ENCODE measurements around the gene SHANK1. TPM values are rescaled to one million over a fixed set of nuclear protein-coding genes. Genes with fewer than 3 reads are reported as not detected.

The SHANK1 gene
- total RNA-seq, 4 donors from 2014 or later, result 0.06 TPM; not detected in 3

GRCh38 chr19:50679177-50680125 lies 40.2 kb downstream of the SHANK1 start:
- no peak for DNase-seq
- Histone ChIP-seq H3K36me3 (no peaks in the 10 kb centered on the region), H3K4me3 (no peak overlapping the region), H3K27ac (no peak overlapping the region), H3K4me1 (peaks cover 0 to 5% (median 0%) of the 10 kb centered on the region in 3 donors), H3K27me3 (peaks cover 0 to 78% (median 0%) of the 10 kb centered on the region in 4 donors), H3K9me3 (no peaks in the 10 kb centered on the region)
- intact Hi-C loops (cut with DNase I), result no loop called here
- TF ChIP-seq POLR2A (IDR thresholded peaks at IDR 0.05), result no peak
- no peak for TF ChIP-seq CTCF (IDR thresholded peaks at IDR 0.05)
- WGBS, 2 donors, result 10 to 17% methylated on average over 18 to 19 of the region's 23 CpGs

DNA sequence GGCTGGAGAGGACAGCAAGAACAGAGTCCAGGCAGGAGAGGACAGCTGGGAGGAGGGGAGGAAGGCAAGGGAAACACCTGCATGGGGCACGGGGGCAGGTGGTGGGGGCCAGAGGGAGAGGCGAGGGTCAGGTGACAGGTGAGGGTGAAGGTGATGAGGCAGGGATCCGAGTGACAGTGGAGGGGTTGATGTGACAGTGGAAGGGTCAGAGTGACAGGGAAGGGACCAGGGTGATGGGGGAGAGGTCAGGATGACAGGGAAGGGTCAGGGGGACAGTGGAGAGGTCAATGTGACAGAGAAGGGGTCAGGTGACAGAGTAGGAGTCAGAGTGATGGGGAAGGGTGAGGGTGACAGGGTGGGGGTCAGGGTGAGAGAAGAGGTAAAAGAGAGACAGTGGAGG lies 41.3 kb downstream of the SHANK1 start:
- Histone ChIP-seq H3K27ac (no peak overlapping the region), H3K4me3 (no peak overlapping the region), H3K9me3 (no peaks in the 10 kb centered on the region), H3K36me3 (no peaks in the 10 kb centered on the region), H3K4me1 (peaks cover 0 to 5% (median 0%) of the 10 kb centered on the region in 3 donors), H3K27me3 (peaks cover 0 to 77% (median 0%) of the 10 kb centered on the region in 4 donors)
- intact Hi-C loops (cut with DNase I), result no loop called here
- TF ChIP-seq CTCF (IDR thresholded peaks at IDR 0.05), result no peak
- TF ChIP-seq POLR2A (IDR thresholded peaks at IDR 0.05), result no peak
- 30 to 52% methylated on average over 3 of the region's 3 CpGs for WGBS, 2 donors
- DNase-seq, result no peak

GRCh38 chr19:50677636-50678035 lies 42.0 kb downstream of the SHANK1 start:
- Histone ChIP-seq H3K4me1 (peaks cover 0 to 5% (median 0%) of the 10 kb centered on the region in 3 donors), H3K9me3 (no peaks in the 10 kb centered on the region), H3K27me3 (peaks cover 0 to 78% (median 0%) of the 10 kb centered on the region in 4 donors), H3K36me3 (no peaks in the 10 kb centered on the region), H3K27ac (no peak overlapping the region), H3K4me3 (no peak overlapping the region)
- no peak for TF ChIP-seq CTCF (IDR thresholded peaks at IDR 0.05)
- TF ChIP-seq POLR2A (IDR thresholded peaks at IDR 0.05), result no peak
- WGBS, 2 donors, result 41 to 56% methylated on average over 4 to 5 of the region's 5 CpGs
- no peak for DNase-seq
- intact Hi-C loops (cut with DNase I), result no loop called here

DNA sequence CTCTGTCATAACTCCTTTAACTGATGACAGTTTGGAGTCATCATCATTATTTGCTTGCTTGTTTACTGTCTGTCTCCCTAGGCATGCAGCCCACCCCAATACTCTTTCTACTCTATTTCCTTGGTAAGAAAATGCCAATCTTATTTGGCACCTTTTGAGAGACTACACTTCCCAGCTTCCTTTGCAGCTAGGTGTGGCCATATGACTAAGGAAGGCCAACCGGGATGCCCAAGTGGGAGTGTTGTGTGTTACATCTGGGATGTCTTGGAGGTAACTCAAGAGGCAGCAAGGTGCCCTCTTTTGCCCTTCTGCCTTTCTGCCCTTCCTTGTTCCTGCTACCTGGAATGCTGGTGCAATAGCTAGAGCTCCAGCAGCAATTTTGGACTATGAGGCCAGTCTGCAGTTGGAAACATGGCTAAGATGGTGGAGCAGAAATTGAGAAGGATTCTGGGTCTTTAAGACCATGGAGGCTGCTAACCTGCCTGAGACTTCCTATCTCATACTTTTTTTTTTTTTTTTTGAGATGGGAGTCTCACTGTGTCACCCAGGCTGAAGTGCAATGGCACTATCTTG lies 42.9 kb downstream of the SHANK1 start:
- WGBS, 2 donors, result 43% methylated on average over 1 of the region's 1 CpG; no CpG with 5 or more reads in 1 of the 2 donors
- intact Hi-C loops (cut with DNase I), result no loop called here
- Histone ChIP-seq H3K27ac (no peak overlapping the region), H3K36me3 (no peaks in the 10 kb centered on the region), H3K4me3 (no peak overlapping the region), H3K4me1 (peaks cover 0 to 5% (median 0%) of the 10 kb centered on the region in 3 donors), H3K27me3 (peaks cover 0 to 80% (median 0%) of the 10 kb centered on the region in 4 donors), H3K9me3 (no peaks in the 10 kb centered on the region)
- TF ChIP-seq POLR2A (IDR thresholded peaks at IDR 0.05), result no peak
- TF ChIP-seq CTCF (IDR thresholded peaks at IDR 0.05), result no peak
- no peak for DNase-seq

DNA sequence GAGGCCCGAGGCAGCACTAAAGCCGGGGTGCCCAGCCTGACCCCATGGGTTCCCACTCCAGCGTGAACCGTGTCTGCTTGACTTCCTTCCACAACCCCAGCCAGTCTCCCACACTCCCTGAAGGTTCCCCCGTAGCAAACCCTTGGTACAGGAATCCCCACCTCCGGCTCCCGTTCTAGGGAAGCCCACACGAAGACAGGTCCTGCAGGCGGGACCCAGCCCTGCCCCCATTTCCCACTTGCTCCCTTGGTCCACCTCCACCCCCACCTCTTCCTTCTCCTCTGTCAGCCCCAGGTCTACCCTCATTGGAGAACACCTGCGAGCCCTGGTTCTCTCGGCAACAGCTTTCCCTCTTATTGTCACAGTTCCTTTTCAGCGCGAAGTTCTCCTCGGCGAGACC lies 46.5 kb downstream of the SHANK1 start:
- no peaks in the 10 kb centered on the region for H3K36me3 ChIP-seq
- H3K4me1 ChIP-seq, result peaks cover 0 to 5% (median 4%) of the 10 kb centered on the region in 3 donors
- intact Hi-C loops (cut with DNase I), result no loop called here
- WGBS, 2 donors, result 21 to 25% methylated on average over 10 to 14 of the region's 15 CpGs
- H3K27ac ChIP-seq, result no peak overlapping the region
- TF ChIP-seq POLR2A (IDR thresholded peaks at IDR 0.05) (no peak), CTCF (IDR thresholded peaks at IDR 0.05) (no peak)
- peaks cover 0 to 90% (median 7%) of the 10 kb centered on the region in 4 donors for H3K27me3 ChIP-seq
- H3K9me3 ChIP-seq, result no peaks in the 10 kb centered on the region
- no peak overlapping the region for H3K4me3 ChIP-seq
- no peak for DNase-seq
